HG03565 (cell line): Measurements from ENCODE around the gene MMP10.

Experiments
- ATAC-seq: cut with Tn5 transposase; IDR thresholded peaks from one replicate; pipeline ENCODE4 v1.9.1; 2021; ENCODE audit warnings: mild to moderate bottlenecking, moderate library complexity; ENCODE audit not compliant: unreplicated experiment

The MMP10 gene

DNA sequence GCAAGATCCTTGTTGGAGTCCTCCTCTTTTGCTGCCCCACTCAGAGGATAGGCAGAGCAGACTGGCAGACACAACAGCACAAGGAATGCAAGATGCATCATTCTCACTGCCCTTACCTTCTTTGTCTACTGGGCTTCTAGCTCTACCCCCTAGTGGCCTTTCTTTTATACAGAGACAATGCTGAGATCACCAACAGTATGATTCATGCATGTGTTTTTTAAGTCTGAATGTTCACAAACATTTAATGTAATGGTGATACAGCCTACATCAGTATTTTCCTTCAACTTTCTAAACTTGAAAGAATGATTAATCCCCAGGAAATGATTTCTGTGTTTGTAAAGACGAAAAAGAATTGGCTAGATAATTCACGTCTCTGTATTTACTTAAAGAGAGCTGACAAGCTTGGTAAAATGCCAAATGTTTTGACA, at the start of gene MMP10:
Gene MMP10, minus strand, starts transcription at position 138 of the 428 bp plus-strand sequence. Its CDS starts 37 bp downstream, at position 101.
- ATAC-seq: no peak

- no peak for ATAC-seq
Observed at GRCh38 chr11:102829316-102830000, 49.0 kb upstream of the MMP10 start.

DNA sequence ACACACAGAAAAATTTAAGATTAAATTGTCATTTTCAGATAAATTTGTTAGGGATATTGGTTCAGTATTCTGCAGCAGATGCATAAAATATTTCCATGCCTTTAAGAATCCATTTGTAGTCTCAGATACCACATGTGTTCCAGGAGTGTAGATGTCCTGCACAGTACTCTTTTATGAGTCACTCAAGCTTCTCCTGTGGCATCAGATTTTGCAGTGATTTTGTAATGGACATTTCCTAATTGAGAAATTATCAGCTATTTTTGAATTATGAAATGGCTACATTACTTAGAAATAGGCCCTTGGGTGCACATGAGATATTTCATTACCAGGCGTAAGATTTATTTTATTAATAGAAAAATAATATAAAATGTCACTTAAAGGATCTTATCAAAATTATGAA, 44.1 kb upstream of the MMP10 start:
- no peak for ATAC-seq

DNA sequence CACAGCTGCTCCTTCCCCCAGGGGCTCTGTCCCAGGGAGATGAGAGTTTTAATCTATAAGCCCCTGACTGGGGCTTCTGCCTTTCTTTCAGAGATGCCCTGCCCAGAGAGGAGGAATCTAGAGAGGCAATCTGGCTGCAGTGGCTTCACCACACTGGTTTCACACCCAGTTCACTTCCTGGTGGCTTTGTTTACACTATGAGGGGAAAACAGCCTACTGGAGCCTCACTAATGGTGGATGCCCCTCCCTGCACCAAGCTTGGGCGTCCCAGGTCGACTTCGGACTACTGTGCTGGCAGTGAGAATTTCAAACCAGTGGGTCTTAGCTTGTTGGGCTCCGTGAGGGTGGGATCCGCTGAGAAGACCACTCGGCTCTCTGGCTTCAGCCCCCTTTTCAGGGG, 39.1 kb upstream of the MMP10 start:
- ATAC-seq: no peak

- no peak for ATAC-seq
Observed at GRCh38 chr11:102813484-102813883, 33.1 kb upstream of the MMP10 start.

DNA sequence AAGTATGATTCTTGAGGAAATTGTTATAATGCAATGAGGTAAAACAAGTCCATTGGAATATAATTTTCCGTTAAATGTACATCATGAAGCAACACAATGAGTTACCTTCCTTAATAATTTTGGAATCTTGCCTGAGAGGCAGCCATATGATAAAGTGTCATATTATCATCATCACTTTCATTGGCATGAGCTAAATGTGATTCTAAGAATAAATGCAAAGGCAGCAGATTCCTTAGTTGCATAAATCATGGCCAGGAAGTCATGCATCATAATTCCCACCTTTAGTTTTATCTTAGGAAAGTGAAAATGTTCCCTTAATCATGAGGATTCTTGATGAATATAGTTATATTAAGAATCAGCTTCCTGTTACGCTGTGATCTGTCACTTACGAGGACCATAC, 31.8 kb upstream of the MMP10 start:
- no peak for ATAC-seq

- ATAC-seq: no peak
Observed at GRCh38 chr11:102810950-102811660, 30.7 kb upstream of the MMP10 start.

DNA sequence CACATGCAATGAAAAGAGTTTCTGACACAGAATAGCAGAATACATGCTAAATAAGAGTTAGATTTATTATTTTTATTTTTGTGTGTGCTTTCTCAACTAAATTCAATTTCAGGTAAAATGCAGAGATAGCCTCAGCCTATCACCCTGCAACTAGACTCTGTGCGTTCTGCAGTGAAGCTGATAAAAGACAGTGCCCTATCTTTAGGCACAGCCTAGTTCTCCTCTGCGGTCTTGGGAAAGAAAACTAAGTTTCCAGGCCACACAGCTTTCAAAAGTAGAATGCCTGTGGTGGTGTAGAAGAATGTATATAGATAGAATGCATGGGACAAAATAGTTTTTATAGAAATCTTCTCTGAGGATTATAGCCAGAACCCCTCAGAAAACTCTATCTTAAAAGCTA, 29.5 kb upstream of the MMP10 start:
- no peak for ATAC-seq

- peak; percentile 69 for ATAC-seq
Observed at GRCh38 chr11:102807921-102808320, 27.5 kb upstream of the MMP10 start.

DNA sequence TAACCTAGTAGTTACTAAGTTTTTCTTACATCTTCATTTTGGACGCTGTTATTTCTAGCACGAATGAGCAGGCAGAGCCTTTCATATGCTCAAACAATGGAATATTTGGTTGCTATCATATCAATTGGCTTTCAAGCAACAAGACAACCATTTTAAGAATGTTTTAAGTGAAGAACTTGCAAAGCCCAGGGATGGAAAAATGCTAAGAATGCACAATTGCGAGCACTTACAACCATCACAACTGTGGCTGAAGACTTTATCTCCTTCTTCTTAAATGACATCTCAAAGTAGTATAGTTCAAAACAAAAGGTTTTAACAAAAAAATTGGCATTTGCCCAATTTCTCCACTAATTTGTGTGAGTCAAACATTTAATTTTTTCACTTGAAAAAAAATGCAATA, 25.9 kb upstream of the MMP10 start:
- ATAC-seq: no peak

GRCh38 chr11:102802341-102802740, 21.9 kb upstream of the MMP10 start:
- no peak for ATAC-seq

GRCh38 chr11:102800767-102801166, 20.3 kb upstream of the MMP10 start:
- ATAC-seq: no peak

GRCh38 chr11:102799681-102800340, 19.4 kb upstream of the MMP10 start:
- no peak for ATAC-seq

DNA sequence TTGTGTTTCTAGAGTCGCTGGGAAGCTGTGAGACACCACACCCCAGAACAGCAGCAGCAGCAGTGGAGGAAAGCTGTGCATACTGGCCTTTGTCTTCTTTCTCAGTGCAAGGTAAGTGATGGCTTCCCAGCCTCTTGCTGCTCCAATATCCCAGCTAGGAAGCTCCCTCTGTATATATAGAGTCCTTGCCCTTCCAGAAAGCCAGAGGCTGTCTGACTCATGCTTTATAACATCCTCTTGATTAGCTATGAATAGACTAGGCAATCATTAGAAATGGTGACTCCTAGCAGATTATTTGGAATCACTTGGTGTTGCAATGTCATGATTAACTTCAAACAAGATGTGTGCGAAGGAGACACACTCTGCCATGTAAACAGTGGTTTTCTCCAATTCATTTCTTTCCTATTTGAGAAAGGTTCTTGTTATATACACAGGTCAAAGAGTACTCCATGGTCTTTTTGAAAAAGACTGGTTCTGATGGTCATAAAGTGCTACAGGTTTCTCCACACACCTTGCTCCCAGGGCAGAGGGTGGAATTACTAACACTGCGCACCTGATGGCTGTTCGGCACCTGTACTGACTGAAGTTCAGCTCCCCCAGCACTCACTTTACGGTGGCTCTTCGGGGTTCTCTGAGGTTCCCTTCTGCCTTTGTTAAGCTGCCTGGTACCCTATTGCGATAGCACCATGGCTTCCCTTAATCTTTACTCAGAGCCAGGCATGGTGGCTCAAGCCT, 17.8 kb upstream of the MMP10 start, which contains the start of gene MMP1:
Gene MMP1, minus strand, starts transcription at position 149 of the 735 bp plus-strand sequence. Its CDS starts 68 bp downstream, at position 81.
- no peak for ATAC-seq

GRCh38 chr11:102794382-102794781, 14.0 kb upstream of the MMP10 start:
- ATAC-seq: peak; percentile 93

GRCh38 chr11:102793677-102794290, 13.4 kb upstream of the MMP10 start:
- no peak for ATAC-seq

- ATAC-seq: no peak
Observed at GRCh38 chr11:102792604-102793003, 12.2 kb upstream of the MMP10 start.

DNA sequence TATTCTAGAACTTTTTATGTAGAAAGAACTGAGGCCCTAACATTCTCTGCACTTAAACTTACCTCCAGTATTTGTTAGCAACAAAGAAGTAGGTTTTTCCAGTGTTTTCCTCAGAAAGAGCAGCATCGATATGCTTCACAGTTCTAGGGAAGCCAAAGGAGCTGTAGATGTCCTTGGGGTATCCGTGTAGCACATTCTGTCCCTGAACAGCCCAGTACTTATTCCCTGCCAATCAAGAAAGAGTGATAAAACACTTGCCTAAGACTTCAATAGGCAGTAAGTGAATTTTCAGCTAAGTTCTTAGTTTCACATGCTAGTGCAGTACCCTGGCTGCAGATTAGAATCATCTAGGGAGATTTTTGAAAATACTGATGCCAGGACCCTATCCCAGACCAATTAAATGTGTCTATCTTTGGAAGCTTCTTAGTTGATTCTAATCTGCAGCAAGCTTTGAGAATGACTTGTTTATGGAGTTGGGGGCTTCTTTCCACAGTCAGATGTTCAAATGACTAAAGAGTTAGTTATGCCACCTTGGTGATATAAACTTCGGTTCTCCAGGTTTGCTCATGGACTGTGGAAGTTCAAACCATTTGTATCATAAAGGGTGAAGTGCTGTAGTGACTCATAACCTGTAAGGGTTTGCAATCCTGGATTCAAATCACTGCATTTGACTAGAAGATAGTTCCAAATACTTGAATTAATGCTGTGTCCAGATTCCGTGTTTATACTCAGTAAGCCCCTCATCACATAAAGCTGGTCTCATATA, 11.0 kb upstream of the MMP10 start:
- no peak for ATAC-seq

- ATAC-seq: no peak
Observed at GRCh38 chr11:102788334-102788995, 8.0 kb upstream of the MMP10 start.
